GM21390 (cell line): Measurements from ENCODE around the gene SIGLEC9.

Source experiments
- ATAC-seq: cut with Tn5 transposase; IDR thresholded peaks from one replicate; pipeline ENCODE4 v1.9.1; 2021; ENCODE audit not compliant: unreplicated experiment

Gene SIGLEC9

GRCh38 chr19:51122112-51122981 lies 2.4 kb upstream of the SIGLEC9 start:
- no peak for ATAC-seq

- no peak for ATAC-seq
Observed at GRCh38 chr19:51123381-51123800, 1.3 kb upstream of the SIGLEC9 start.

DNA sequence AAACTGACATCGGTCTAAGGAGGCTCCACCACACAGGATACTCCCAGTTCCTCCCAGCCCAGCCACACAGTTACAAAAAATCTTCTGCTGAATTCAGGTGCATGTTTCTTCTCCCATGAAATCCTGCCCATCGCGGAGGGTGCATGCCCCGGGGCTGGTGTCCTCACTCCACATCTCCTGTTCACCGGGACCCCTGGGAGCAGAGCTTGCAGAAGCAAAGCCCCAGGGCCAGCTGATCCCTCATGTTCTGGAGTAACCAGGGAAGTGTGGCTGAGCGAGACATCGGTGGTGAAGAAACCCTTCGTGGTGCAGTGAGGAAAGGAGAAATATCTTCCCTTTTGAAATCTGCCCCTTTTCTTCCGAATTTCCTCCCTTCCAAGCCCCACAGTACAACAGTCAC lies 904 bp upstream of the SIGLEC9 start:
- no peak for ATAC-seq

GRCh38 chr19:51124216-51124615 lies 490 bp upstream of the SIGLEC9 start:
- ATAC-seq, result no peak

- no peak for ATAC-seq
Observed at GRCh38 chr19:51125421-51126075, 842 bp downstream of the SIGLEC9 start.

DNA sequence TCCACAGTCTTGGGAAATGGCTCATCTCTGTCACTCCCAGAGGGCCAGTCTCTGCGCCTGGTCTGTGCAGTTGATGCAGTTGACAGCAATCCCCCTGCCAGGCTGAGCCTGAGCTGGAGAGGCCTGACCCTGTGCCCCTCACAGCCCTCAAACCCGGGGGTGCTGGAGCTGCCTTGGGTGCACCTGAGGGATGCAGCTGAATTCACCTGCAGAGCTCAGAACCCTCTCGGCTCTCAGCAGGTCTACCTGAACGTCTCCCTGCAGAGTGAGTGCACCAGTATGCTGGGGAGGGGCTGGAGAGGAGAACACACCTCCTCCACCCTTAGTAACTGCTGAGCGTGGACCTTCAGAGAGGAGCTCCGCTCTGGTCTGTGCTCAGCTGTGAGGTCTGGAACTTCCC lies 2.3 kb downstream of the SIGLEC9 start:
- ATAC-seq, result no peak

DNA sequence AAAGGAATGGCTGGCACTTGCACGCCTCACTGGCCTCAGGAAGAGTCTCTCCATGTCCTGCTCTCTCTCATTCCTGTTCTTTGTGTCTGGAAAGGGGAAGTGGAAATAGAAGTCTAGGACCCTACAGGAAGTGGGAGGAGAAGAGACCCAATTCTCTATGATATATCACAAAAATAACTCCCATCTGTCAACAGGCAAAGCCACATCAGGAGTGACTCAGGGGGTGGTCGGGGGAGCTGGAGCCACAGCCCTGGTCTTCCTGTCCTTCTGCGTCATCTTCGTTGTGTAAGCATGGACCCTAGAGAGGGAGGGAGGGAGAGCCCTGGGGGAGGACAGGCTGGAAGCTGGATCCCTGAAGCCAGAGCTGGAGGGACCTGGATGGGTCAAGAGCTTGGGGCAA lies 3.0 kb downstream of the SIGLEC9 start:
- no peak for ATAC-seq

DNA sequence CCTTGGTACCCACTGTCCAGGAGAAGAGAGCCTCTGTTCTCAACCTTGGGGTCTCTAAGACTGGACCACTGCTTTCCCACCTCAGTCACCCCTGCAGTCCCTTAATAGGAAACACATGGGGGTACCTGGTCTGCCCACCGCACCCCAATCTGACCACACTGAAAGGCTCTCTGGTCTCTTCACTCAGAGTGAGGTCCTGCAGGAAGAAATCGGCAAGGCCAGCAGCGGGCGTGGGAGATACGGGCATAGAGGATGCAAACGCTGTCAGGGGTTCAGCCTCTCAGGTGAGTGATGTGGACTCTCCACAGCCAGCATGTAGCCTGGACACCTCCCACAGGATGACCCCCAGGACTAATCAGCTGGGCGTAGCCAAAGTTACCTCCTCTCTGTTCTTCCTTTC lies 3.5 kb downstream of the SIGLEC9 start:
- no peak for ATAC-seq

DNA sequence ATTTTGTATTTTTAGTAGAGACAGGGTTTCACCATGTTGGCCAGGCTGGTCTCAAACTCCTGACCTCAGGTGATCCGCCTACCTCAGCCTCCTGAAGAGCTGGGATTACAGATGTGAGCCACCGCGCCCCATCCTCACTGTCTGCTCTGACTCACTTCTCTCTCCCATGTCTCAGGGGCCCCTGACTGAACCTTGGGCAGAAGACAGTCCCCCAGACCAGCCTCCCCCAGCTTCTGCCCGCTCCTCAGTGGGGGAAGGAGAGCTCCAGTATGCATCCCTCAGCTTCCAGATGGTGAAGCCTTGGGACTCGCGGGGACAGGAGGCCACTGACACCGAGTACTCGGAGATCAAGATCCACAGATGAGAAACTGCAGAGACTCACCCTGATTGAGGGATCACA lies 5.0 kb downstream of the SIGLEC9 start:
- ATAC-seq, result no peak

GRCh38 chr19:51131780-51132680 lies 7.3 kb downstream of the SIGLEC9 start:
- ATAC-seq, result no peak

DNA sequence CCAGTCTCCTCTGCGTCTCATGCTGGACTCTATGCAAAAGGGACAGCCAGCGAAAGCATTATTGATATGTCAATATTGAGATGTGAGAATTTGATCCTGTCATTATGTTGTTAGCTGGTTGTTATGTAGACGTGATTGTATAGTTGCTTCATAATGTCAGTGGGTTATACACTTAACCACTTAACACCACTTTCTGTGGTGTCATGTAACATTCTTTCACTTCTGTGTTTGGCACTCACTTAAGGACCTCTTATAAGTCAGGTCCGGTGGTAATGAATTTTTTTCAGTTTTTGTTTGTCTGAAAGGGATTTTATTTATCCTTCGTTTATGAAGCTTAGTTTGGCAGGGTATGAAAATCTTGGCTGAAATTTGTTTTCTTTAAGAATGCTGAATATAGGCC lies 10.3 kb downstream of the SIGLEC9 start:
- ATAC-seq, result no peak

- ATAC-seq, result no peak
Observed at GRCh38 chr19:51135986-51136762, 11.5 kb downstream of the SIGLEC9 start.

- ATAC-seq, result no peak
Observed at GRCh38 chr19:51136851-51137551, 12.3 kb downstream of the SIGLEC9 start.

DNA sequence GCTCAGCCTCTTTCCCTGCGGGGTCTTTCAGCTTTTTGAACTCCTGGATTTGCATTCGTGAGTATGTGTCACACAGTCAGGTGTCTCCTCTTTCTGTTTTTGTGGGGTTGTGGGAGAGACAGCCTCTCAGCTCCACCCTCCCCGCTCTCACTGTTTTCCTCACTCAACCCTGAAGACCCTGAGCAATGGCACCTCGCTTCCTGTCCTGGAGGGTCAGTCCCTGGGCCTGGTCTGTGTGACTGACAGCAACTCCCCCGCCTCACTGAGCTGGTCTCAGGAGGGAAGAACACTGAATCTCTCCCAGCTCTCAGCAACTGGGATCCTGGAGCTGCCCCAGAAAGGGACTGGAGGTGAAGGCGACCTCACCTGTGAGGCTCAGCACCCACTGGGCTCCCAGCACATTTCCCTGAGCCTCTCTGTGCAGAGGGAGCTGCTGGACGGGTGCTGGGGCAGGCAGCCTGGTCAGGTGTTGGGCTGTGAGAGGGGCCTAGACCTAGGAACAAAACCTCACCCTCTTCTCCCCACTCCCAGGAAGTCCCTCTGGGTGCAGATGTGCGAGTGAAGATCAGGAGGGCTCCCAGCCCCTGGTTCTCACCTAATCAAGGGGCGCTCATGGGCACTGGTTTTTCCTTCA lies 13.2 kb downstream of the SIGLEC9 start:
- ATAC-seq, result no peak

- no peak for ATAC-seq
Observed at GRCh38 chr19:51138549-51138979, 13.9 kb downstream of the SIGLEC9 start.

DNA sequence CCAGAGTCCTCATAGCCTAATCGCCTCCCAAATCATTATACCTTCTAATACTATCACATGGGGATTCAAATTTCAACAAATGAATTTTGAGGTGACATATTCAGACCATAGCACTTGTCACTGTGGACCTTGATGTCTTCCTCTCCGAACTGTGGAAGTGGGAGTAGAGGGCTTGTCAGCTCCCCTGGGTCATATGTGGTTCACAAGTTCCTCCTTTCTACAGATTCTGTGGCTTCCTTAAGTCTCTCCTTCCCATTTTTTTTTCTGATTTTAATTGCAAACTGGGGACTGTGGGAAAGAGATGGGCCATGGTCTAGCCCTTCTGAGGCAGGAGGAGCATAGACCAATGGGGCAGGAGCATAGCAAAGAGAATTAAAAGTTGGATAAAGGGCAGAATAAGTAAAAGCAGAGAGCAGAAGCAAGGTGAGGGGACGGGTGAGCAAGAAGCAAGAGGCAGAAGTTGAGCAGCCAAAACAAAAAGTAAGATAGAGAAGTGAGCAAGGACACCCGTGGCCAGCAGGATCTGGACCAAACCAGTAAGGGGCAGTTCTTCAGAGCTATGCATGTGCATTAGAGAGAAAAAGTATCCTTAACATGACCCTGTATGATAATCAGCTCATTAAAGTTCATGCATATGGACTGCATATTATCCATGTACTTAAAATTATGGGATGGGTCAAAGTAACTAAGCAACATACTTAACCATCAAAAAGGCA lies 14.8 kb downstream of the SIGLEC9 start:
- no peak for ATAC-seq

DNA sequence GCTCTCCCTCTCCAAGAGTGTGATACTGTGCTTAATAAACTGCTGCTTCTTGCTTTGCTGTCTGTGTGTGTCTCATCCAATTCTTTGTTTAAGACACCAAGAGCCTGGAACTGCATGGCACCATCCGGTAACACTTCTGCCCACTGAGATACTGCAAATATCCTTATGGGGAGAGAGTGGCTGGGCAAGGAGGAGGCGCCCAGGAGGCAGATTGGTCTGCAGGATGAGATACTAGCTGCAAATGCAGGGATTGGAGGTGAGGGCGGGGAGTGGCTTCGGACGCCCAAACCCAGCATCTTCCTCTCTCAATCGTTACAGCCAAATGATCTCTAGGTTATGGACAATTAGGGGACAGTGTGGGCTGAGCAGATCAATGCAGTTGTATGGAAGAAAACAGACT lies 15.7 kb downstream of the SIGLEC9 start:
- ATAC-seq, result no peak

DNA sequence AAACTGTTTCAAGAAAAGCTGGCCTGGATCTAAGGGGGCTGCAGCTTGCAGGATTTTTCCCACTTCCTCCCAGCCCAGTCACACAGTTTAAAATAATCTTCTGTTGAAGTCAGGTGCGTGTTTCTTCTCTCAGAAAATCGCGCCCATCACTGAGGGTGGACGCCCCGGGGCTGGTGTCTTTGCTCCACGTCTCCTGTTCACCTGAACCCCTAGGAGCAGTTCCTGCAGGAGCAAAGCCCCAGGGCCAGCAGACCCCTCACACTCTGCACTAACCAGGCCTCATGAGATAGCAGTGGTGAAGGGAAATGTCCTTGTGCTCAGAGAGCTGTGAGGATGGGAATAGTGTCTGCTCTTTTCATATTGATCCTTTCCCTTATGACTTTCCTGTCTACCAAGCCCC lies 16.5 kb downstream of the SIGLEC9 start:
- ATAC-seq, result no peak

DNA sequence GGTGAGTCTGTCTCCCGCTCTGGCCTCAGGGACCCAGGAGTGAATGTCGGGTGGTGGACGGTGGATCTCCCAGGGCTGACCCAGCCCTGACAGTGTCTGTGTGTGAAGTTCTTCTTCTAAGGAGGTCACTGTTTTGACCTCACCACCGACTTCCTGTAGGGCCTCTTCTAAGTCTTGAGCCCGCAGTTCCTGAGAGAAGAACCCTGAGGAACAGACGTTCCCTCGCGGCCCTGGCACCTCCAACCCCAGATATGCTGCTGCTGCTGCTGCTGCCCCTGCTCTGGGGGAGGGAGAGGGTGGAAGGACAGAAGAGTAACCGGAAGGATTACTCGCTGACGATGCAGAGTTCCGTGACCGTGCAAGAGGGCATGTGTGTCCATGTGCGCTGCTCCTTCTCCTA lies 17.4 kb downstream of the SIGLEC9 start, which contains the start of gene SIGLEC7:
Gene SIGLEC7 (plus strand): TSS at position 183 of the 400 bp plus-strand sequence. CDS start 69 bp downstream, at position 252.
- no peak for ATAC-seq
